K562 (cell line): ENCODE measurements around the gene SRCAP. TPM values are rescaled to one million over a fixed set of nuclear protein-coding genes. Genes with fewer than 3 reads are reported as not detected.

ENCODE experiments used
- CBX2 ChIP-seq: fragments of 200-600 bp; sonication (generic); IDR thresholded peaks from one replicate; pipeline ENCODE4 v1.6.1; 2012; ENCODE audit warnings: mild to moderate bottlenecking, low read length, inconsistent platforms; ENCODE audit not compliant: insufficient read depth, poor library complexity, severe bottlenecking
- CHD2 ChIP-seq: IDR thresholded peaks from 2 replicates; pipeline ENCODE4 v1.6.1; 2011; ENCODE audit warnings: low read depth, low read length
- E2F3 ChIP-seq: fragments of 250-450 bp; sonication (Bioruptor Pico); IDR thresholded peaks from 2 replicates; pipeline ENCODE4 v1.4.0; 2020; ENCODE audit warnings: mild to moderate bottlenecking
- ETS2 ChIP-seq: IDR thresholded peaks from 2 replicates; pipeline ENCODE4 v1.6.1; 2016; ENCODE audit warnings: borderline replicate concordance, missing genetic modification characterization, mild to moderate bottlenecking, moderate library complexity, missing compliant biosample characterization; ENCODE audit not compliant: poor library complexity, severe bottlenecking
- GABPB1 ChIP-seq: sonication (generic); formaldehyde crosslinking; IDR thresholded peaks from 2 replicates; pipeline ENCODE4 v1.8.0; 2022; ENCODE audit warnings: mild to moderate bottlenecking, missing genetic modification reagents
- NFIX ChIP-seq: fragments of 250-450 bp; sonication (Bioruptor Pico); IDR thresholded peaks from 2 replicates; pipeline ENCODE4 v1.4.0; 2020; ENCODE audit warnings: low read depth, mild to moderate bottlenecking, moderate library complexity
- POLR2AphosphoS2 ChIP-seq: IDR thresholded peaks from 2 replicates; pipeline ENCODE4 v1.6.1; 2012; ENCODE audit warnings: low read length, improper control_type of control experiment
- PRDM10 ChIP-seq: fragments of 450-650 bp; IDR thresholded peaks from 2 replicates; pipeline ENCODE4 v1.6.1; 2018; ENCODE audit not compliant: partially characterized antibody
- SMARCA5 ChIP-seq: fragments of 450-650 bp; IDR thresholded peaks from 2 replicates; pipeline ENCODE4 v1.6.1; 2016
- SP1 ChIP-seq: sonication (generic); formaldehyde crosslinking; IDR thresholded peaks from 2 replicates; pipeline ENCODE4 v1.8.1; 2022; ENCODE audit warnings: mild to moderate bottlenecking, missing genetic modification reagents
- SRSF3 ChIP-seq: fragments of 200-400 bp; formaldehyde crosslinking; IDR thresholded peaks from 2 replicates; pipeline ENCODE4 v1.6.1; 2016; ENCODE audit warnings: mild to moderate bottlenecking, low read length, moderate library complexity; ENCODE audit not compliant: insufficient read depth
- STAT6 ChIP-seq: sonication (generic); formaldehyde crosslinking; IDR thresholded peaks from 2 replicates; pipeline ENCODE4 v1.8.1; 2023; ENCODE audit warnings: mild to moderate bottlenecking, missing genetic modification reagents
- ZBTB11 ChIP-seq, 3 experiments: fragments of 200-800 bp in 1 of 3; fragments of 250-450 bp in 1 of 3; fragments of 450-650 bp in 1 of 3; sonication (Bioruptor Pico) in 1 of 3; sonication (Bioruptor generic) in 1 of 3; formaldehyde crosslinking in 1 of 3; IDR thresholded peaks; 2 replicates each; pipeline versions ENCODE4 v1.6.1 to v1.8.0; 2016 to 2022; ENCODE audit warnings: mild to moderate bottlenecking in 2 of 3, missing genetic modification characterization in 2 of 3, missing compliant biosample characterization in 1 of 3, moderate library complexity in 1 of 3
- ZNF263 ChIP-seq: sonication (generic); formaldehyde crosslinking; IDR thresholded peaks from 2 replicates; pipeline ENCODE4 v1.8.0; 2022; ENCODE audit warnings: mild to moderate bottlenecking, missing genetic modification reagents, borderline replicate concordance
- ZNF311 ChIP-seq: fragments of 250-450 bp; sonication (Bioruptor Pico); IDR thresholded peaks from 2 replicates; pipeline ENCODE4 v1.4.0; 2020; ENCODE audit warnings: mild to moderate bottlenecking, moderate library complexity
- ZNF586 ChIP-seq: fragments of 450-650 bp; formaldehyde crosslinking; conservative IDR thresholded peaks from 2 replicates; pipeline ENCODE4 v1.4.0; 2020; ENCODE audit warnings: mild to moderate bottlenecking, moderate library complexity
- polyA plus RNA-seq, 8 experiments: library from polyadenylated mRNA; depleted of rRNA in 4 of 8; stranded (reverse) in 5 of 8; unstranded in 3 of 8; fragments of >200 nt; fragmentation: Nextera tagmentation in 2 of 8; fragmentation: Illumina TruSeq in 1 of 8; extraction: Ambion mirVana in 2 of 8; extraction: Trizol in 1 of 8; gene quantifications; 2 replicates each; pipeline versions ENCODE4 v1.2.1 to v1.2.3, GENCODE V29; 2011 to 2014; ENCODE audit warnings: inconsistent platforms in 1 of 8, missing spikeins in 1 of 8
- total RNA-seq, 7 experiments: library from RNA; depleted of rRNA in 6 of 7; stranded (reverse); fragments of >200 nt in 6 of 7; fragmentation: Illumina TruSeq in 2 of 7; extraction: Trizol in 2 of 7; gene quantifications; 2 replicates each; pipeline versions ENCODE4 v1.2.1 to v1.2.3, GENCODE V29; 2011 to 2021; ENCODE audit warnings: low replicate concordance in 1 of 7

Gene SRCAP
- total and polyA plus RNA-seq, 9 of the 15 experiments (the other 6 are each of a cell fraction or from before 2014, with no cell fraction given) = 0.21 to 62.6 (median 5.8) TPM

GRCh38 chr16:30650369-30651123, 48.4 kb upstream of the SRCAP start, which contains the start of gene PRR14 (continued):
- no peak for TF ChIP-seq ZNF311 (CRISPR knock-in tag)
- TF ChIP-seq E2F3 = no peak
- peak; percentile 50; the same call in 1 of the 2 replicates for TF ChIP-seq GABPB1 (CRISPR knock-in tag)
- peak; percentile 83 for TF ChIP-seq SP1 (CRISPR knock-in tag)
- peak; percentile 84 for TF ChIP-seq CHD2
- no peak for TF ChIP-seq ETS2 (tag)
- no peak for TF ChIP-seq STAT6 (CRISPR knock-in tag)
- no peak for TF ChIP-seq NFIX
- TF ChIP-seq SMARCA5 = no peak
- no peak for TF ChIP-seq SRSF3
- peak in 1 of 3 experiments; percentile 83; a peak in 2 of 6 replicates for TF ChIP-seq ZBTB11 (CRISPR knock-in tag; IDR thresholded peaks at IDR 0.05)
- peak; percentile 69 for TF ChIP-seq PRDM10
- TF ChIP-seq ZNF263 = peak; percentile 45; the same call in 1 of the 2 replicates
- TF ChIP-seq POLR2AphosphoS2 = no peak
- TF ChIP-seq ZNF586 (CRISPR knock-in tag) = no peak
- no peak for TF ChIP-seq CBX2
